Fibroblast of mammary gland (primary cell): Measurements from ENCODE around the gene IBA57.
A peak's percentile ranks its signal among the peaks of the same experiment; 100 is the strongest.

Source experiments
- DNase-seq: peaks from one replicate; pipeline ENCODE4 v3.0.0-alpha.2; 2010; ENCODE audit warnings: low read depth
- H3K4me3 ChIP-seq: 2 replicates; pipeline ENCODE4 v1.5.1; 2011; ENCODE audit warnings: low read depth, mild to moderate bottlenecking, low read length, moderate library complexity; ENCODE audit not compliant: control insufficient read depth
- CTCF ChIP-seq: conservative IDR thresholded peaks from 2 replicates; pipeline ENCODE4 v1.5.1; 2011; ENCODE audit warnings: low read depth, low read length, inconsistent platforms; ENCODE audit not compliant: control insufficient read depth, insufficient read depth

The IBA57 gene

GRCh38 chr1:228148196-228148861 lies 17.3 kb upstream of the IBA57 start:
- no peak for TF ChIP-seq CTCF
- DNase-seq = peak; percentile 29
- no peak overlapping the region for H3K4me3 ChIP-seq

- no peak overlapping the region for H3K4me3 ChIP-seq
- no peak for DNase-seq
- TF ChIP-seq CTCF = no peak
Measured at GRCh38 chr1:228148935-228149405, 16.6 kb upstream of the IBA57 start.

- no peak for DNase-seq
- no peak for TF ChIP-seq CTCF
- H3K4me3 ChIP-seq = no peak within 1 kb of the TSS
Measured at GRCh38 chr1:228149406-228150119, 16.0 kb upstream of the IBA57 start, which contains the start of gene GJC2. GJC2 (plus strand) TSS chr1:228149930; CDS start chr1:228157759, 7,829 bp downstream.

- DNase-seq = no peak
- TF ChIP-seq CTCF = no peak
- H3K4me3 ChIP-seq = no peak overlapping the region
Measured at GRCh38 chr1:228150120-228150460, 15.5 kb upstream of the IBA57 start.

GRCh38 chr1:228150461-228151179 lies 15.0 kb upstream of the IBA57 start:
- peak; percentile 94 for DNase-seq
- TF ChIP-seq CTCF = no peak
- H3K4me3 ChIP-seq = no peak overlapping the region

GRCh38 chr1:228151180-228151925 lies 14.3 kb upstream of the IBA57 start:
- no peak for TF ChIP-seq CTCF
- DNase-seq = no peak

More at GRCh38 chr1:228151180-228151925, 14.3 kb upstream of the IBA57 start:
- H3K4me3 ChIP-seq = no peak overlapping the region
